Fibroblast of skin of back (primary cell): Measurements from ENCODE around the gene TMEM263.
"Not testable (repeated sequence)": the region's sequence is repeated elsewhere in the genome, so short reads cannot be mapped to it uniquely, and the experiment has no call there.

Experiments
- DNase-seq: peaks from one replicate; pipeline ENCODE4 v3.0.0-alpha.2; 2013

Gene TMEM263

DNA sequence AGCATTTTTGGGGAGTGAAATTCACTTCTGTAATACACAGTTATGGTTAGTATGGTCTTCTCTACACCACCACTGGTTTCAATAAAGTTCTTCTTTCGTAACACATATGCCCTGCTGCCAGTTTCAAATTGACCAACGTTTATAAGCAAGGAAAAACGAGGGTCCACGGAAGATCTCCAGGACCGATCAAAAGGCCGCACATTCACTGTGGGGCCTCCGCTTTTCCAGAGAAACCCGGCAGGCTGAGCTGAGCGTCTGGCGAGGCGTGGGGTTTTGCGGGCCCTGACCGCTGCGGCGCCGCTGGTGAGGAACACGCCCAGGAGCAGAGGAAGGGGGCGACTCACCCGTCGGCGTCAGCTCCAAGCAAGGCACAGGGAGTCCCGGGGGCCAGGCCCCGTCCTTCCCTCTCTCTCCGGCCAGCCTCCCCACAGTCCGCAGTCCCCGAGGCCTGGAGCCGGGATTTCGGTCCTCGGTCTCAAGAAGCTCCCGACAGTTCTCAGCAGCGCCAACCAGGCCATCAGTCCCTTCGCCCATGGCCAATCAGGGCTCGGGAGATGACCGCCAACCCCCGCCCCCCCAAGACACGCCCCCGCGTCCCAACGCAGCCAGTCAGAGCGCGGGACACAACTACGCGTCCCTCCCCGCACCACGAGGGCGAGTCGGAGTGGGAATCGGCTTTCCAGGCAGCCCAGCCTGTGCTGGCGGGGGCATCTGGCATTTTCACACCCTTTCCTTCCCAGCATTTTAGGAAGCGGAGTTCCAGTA, 31.1 kb downstream of the TMEM263 start, which contains the start of gene MTERF2:
MTERF2 (minus strand) TSS at position 522 of the 765 bp plus-strand sequence. CDS start 8,432 bp downstream, outside the sequence.
- peak; percentile 97 for DNase-seq

- no peak for DNase-seq
Measured at GRCh38 chr12:106987846-106988245, 32.1 kb downstream of the TMEM263 start.

DNA sequence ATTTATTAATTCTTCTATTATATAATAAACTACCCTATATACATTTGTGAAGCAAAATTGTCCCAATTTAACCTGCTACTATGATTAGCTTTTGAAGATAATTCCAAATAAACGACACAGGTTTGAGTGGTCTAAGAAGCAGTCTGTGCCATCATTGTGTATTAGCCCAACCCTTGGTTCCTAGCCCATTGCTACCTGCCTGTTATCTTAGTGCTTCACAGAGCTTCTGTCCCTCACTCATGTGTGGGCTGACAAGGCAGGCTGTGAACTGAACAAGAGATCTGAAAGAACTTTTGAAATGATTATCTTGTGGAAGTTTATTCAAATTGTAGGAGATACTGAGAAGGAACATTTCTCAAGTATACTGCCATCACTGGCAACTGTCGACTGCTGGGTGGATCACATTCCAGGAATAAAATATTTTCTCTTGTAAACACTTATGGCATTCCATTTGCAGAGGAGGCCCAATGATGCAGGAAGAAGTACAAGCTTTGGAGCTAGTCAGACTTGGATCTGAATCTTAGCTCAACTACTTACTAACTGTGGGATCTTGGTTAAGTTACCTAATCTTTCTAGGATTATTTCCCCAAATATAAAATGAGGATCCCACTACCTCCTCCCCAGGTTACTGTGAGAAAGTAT, 39.0 kb downstream of the TMEM263 start:
- DNase-seq = peak; percentile 77

- not testable (repeated sequence) for DNase-seq
Measured at GRCh38 chr12:106996102-106996501, 40.4 kb downstream of the TMEM263 start.

GRCh38 chr12:106997916-106998315, 42.2 kb downstream of the TMEM263 start:
- DNase-seq = no peak

GRCh38 chr12:106999446-106999845, 43.7 kb downstream of the TMEM263 start:
- no peak for DNase-seq

DNA sequence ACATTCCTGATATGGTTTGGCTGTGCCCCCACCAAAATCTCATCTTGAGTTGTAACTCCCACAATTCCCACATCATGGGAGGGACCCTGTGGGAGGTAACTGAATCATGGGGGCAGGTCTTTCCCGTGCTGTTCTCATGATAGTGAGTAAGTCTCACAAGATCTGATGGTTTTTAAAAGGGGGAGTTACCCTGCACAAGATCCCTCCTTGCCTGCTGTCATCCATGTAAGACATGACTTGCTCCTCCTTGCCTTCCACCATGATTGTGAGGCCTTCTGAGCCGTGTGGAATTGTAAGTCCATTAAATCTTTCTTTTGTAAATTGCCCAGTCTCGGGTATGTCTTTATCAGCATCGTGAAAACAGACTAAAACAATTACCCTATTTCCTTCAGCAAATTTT, 47.0 kb downstream of the TMEM263 start:
- DNase-seq = not testable (repeated sequence)

GRCh38 chr12:107007411-107007810, 51.7 kb downstream of the TMEM263 start:
- DNase-seq = no peak

DNA sequence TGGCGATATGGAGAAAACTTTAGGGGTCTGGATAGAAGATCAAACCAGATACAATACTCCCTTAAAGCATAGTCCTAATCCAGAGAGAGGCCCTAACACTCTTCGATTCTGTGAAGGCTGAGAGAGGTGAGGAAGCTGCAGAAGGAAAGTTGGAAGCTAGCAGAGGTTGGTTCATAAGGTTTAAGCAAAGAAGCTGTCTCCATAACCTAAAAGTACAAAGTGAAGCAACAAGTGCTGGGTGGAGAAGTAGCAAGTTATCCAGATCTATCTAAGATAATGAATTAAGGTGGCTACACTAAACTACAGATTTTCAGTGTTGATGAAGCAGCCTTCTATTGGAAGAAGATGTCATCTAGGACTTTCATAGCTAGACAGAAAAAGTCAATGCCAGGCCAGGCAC, 55.8 kb downstream of the TMEM263 start:
- DNase-seq = no peak

DNA sequence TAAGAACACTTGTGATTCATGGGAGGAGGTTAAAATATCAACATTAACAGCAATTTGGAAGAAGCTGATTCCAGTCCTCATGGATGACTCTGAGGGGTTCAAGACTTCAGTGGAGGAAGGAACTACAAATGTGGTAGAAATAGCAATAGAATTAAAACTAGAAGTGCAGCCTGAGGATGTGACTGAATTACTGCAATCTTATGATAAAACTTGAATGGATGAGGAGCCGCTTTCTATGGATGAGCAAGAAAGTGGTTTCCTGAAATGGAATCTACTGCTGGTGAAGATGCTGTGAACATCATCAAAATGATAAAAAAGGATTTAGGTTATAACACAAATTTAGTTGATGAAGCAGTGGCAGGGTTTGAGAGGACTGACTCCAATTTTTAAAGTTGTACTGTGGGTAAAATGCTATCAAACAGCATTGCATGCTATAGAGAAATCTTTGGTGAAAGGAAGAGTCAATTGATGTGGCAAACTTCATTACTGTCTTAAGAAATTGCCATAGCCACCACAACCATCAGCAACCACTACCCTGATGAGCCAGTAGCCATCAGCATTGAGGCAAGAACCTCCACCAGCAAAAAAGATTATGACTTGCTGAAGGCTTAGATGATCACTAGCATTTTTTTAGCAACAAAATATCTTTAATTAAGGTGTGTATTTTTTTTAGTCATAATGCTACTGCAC, 57.2 kb downstream of the TMEM263 start:
- DNase-seq = no peak

DNA sequence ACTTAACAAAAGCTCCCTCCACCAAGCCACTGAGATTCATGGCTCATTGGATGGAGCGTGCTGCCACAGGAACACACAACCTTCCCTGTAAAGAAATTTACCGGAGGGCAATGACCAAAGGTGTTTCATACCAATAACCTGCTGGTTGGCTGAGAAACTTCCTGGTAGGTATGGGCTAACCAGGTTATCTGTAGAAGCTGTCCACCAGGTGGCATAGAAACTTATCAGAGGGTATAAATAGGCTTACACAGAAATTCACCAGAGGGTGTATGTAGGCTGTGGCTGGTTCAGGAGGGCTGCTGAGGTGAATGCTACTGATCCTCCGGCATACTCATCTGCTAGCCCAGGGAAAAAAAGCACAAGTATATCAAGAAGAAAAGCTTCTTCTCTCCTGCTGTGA, 58.3 kb downstream of the TMEM263 start:
- no peak for DNase-seq

GRCh38 chr12:107017042-107017441, 61.3 kb downstream of the TMEM263 start:
- no peak for DNase-seq

DNA sequence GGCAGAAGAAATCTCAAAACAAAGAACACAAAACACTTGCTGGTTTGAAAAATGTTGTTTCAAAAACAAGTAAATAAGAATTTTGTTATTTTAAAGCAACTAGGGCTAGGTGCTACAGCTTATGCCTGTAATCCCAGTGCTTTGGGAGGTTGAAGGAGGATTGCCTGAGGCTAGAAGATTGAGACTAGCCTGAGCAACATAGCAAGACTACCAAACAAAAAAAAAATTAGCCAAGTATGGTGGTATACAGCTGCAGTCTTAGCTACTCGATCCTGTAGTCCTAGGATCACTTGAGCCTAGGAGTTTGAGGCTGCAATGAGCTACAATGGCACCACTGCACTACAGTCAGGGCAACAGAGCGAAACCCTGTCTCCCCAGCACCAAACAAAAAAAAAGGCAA, 63.8 kb downstream of the TMEM263 start:
- no peak for DNase-seq
